ENCODE results near the gene PALLD. TPM values are rescaled to one million over a fixed set of nuclear protein-coding genes. Genes with fewer than 3 reads are reported as not detected.

The PALLD gene
- total RNA-seq, 1 experiment from 2014 or later, result 91.8 TPM

GRCh38 chr4:168659741-168660465 is 163.1 kb downstream of the PALLD start:
- no peak for DNase-seq (ENCODE audit: extremely low read depth, low read depth)

- no peak for DNase-seq (ENCODE audit: extremely low read depth, low read depth)
Observed at GRCh38 chr4:168662297-168662984, 165.6 kb downstream of the PALLD start.

DNA sequence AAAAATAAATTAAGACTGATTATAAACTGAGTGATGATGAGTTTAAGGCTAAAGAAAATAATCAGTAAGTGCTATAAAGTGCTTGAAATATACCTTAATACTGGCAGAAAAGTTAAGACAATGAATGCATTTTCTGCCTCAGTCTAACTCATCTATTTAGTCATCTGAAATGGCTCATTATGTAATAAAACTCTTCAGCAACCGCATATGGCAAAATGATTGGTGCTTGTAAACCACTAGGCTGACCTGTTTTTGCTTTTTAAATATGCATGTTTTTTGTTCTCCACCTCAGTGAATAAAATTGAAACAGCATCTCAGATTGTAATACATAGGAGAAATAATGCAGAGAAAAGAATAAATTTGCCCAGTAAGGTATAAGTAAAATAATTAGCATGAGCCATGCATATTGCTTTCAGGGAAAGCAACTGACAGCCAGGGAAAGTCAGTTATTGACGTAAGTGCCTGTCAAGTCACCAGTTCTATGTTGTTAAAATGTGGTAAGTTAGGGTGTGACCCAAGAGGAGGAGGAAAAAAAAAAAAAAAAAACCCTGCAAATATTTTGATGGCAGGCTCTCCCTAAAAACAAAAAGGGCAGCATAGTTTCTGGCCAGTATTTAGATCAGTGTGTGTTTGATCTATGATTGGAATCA is 167.5 kb downstream of the PALLD start:
- no peak for DNase-seq (ENCODE audit: extremely low read depth, low read depth)

- DNase-seq (ENCODE audit: extremely low read depth, low read depth), result no peak
Observed at GRCh38 chr4:168666531-168666930, 169.7 kb downstream of the PALLD start.

- no peak for DNase-seq (ENCODE audit: extremely low read depth, low read depth)
Observed at GRCh38 chr4:168667376-168667775, 170.5 kb downstream of the PALLD start.

- no peak for DNase-seq (ENCODE audit: extremely low read depth, low read depth)
Observed at GRCh38 chr4:168667921-168668320, 171.1 kb downstream of the PALLD start.

GRCh38 chr4:168673476-168673875 is 176.6 kb downstream of the PALLD start:
- DNase-seq (ENCODE audit: extremely low read depth, low read depth), result no peak

GRCh38 chr4:168674077-168674747 is 177.4 kb downstream of the PALLD start:
- no peak for DNase-seq (ENCODE audit: extremely low read depth, low read depth)

DNA sequence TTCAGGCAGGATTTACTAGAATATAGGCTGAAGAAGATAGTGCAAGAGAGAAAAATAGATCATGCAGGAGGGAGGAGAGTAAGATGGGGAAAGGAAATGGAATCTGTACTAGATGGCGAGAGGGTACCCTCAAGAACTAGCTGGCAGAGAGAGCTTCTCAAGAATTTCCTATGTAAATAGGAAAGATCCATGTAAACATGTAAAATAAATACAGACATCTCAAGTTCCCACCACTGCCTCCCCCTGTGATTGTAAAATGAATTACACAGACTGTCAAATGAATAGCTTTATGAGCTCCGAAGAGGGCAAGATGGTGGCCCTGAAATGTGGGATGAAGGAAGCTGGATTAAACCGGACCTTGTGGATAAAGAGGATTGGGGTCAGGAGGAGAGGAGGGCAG is 178.0 kb downstream of the PALLD start:
- no peak for DNase-seq (ENCODE audit: extremely low read depth, low read depth)

DNA sequence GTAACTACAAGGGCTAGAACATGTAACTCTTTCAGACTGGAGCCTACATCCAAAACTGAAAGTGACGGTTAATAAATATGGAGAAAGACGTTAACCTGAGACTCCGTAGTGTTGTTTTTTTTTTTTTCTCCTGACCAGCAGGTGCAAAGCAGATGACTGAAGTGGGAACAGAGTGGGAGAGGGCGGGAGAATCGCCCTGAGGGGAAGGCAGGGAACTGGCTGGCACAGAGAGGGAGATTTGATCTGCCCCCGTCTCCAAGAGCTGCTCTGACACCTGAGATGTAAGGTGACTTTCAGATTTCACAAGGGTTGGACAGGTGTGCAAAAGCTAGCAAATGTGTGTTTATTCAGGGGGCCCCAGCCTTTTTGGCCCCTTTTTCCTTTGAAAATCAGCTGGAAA is 180.2 kb downstream of the PALLD start:
- no peak for DNase-seq (ENCODE audit: extremely low read depth, low read depth)

GRCh38 chr4:168677879-168678278 is 181.0 kb downstream of the PALLD start:
- DNase-seq (ENCODE audit: extremely low read depth, low read depth), result no peak

- no peak for DNase-seq (ENCODE audit: extremely low read depth, low read depth)
Observed at GRCh38 chr4:168678751-168679366, 182.0 kb downstream of the PALLD start.

GRCh38 chr4:168679397-168679796 is 182.5 kb downstream of the PALLD start:
- no peak for DNase-seq (ENCODE audit: extremely low read depth, low read depth)

DNA sequence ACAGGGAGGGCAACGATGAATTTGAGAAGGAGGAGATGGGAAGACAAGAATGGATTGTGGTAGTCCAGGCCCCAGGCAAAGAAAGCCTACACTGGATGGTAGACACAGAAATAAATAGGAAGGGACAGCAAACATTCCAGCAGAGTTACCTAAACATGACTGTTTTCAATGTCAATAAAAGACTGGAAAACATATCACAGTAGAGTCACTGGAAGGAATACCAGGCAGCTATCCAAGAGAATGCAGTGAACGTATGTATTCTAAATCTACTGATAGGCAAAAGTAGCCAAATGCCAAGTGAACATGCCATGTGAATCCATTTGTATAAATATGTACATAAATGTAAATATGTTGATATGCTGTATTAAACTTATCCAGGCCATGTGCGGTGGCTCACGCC is 183.0 kb downstream of the PALLD start:
- peak; percentile 36 for DNase-seq (ENCODE audit: extremely low read depth, low read depth)

DNA sequence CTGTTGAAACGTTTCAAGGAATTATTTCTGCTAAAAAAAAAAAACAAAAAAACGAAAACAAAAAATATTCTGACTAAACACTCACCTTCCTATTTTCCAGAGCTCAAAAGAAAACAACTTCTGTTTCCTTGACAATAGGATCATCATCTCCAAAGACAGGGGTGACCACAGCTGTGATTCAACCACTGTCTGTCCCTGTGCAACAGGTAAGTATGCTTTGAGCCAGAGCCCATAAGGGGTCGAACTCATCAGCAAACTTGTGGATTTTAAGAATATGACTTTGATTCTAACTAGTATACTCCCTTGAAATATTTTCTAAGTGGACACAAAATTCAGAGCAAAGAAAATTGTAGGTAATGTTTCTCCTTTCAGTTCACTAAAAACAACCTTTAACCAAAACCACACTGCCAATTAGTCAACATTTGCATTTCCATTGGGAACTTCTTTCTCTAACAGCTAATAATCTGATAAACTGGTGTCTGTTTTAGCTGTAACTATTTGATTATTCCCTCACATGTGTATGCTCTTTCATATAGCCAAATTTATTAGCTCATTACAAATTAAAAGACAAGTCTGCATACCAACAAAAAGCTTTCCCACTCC is 186.1 kb downstream of the PALLD start:
- no peak for DNase-seq (ENCODE audit: extremely low read depth, low read depth)

DNA sequence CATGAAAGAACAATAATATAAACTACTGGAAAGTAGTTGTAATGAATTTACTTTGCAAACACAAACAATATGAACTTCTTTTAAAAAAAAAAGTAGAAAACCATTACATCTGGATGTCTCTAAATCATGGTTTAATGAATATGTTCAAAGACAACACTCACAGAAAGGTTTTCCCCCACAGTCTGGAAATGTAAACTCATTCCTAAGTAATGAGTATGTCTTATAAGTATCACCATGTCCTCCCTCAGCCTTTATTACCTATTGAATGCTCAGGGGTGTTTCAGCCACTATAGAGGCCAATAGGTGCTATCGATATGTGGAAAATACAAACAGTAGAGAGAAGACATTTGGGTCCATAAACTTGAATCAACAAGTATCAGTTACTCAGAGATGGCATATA is 186.7 kb downstream of the PALLD start:
- DNase-seq (ENCODE audit: extremely low read depth, low read depth), result no peak

GRCh38 chr4:168685136-168685809 is 188.4 kb downstream of the PALLD start:
- no peak for DNase-seq (ENCODE audit: extremely low read depth, low read depth)

GRCh38 chr4:168688584-168688983 is 191.7 kb downstream of the PALLD start:
- no peak for DNase-seq (ENCODE audit: extremely low read depth, low read depth)

DNA sequence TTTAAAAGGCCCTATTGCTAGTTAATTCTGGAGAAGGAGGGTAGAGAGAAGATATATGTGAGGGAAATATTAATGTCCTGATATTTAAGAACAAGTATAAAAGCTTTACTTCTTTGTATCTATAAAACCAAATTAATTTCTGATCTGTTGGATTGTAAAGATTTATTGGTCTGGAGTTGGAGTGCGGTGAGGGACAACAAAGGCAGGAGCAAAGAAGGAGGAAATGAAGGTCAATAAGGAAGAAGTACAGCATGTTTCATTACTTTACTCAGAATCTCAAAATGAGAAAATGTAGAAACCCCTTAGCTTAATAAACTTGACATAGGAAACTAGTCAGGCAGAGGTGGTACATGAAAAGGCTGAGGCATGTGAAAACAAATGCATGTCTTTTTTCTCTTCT is 192.9 kb downstream of the PALLD start:
- DNase-seq (ENCODE audit: extremely low read depth, low read depth), result no peak

DNA sequence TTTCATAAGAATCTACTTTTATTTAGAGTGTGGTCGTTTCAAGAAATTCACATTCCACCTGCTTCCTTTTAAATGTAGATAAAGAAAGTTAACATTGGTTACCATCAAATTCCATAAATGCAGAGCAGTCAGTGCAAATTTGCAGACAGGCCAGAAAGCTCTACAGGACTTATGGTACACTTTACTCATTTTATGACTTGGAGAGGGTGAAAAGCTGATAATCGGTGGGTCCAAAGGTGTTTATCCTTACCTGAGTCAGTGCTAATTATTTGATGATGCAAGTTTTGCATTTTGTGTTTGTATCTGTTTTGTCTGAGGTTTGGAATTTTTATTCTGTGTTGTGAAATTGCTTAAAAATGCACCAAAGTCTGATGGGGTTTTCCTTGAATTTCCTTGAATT is 193.3 kb downstream of the PALLD start:
- DNase-seq (ENCODE audit: extremely low read depth, low read depth), result no peak

Measured in NCI-H460 (cell line).